SK-N-SH (cell line): Measurements from ENCODE around the gene ZFP36.

ENCODE experiments used
- CTCF ChIP-seq: fragments of 200-600 bp; sonication (generic); IDR thresholded peaks from 2 replicates; pipeline ENCODE4 v1.6.1; 2017; ENCODE audit warnings: antibody characterized with exemption, mild to moderate bottlenecking, moderate library complexity
- EP300 ChIP-seq, 2 experiments: IDR thresholded peaks; 2 replicates each; pipeline versions ENCODE4 v1.4.0 to v1.6.1; 2012; ENCODE audit warnings: borderline replicate concordance in 1 of 2, low read depth in 1 of 2, low read length in 1 of 2
- FOXM1 ChIP-seq: IDR thresholded peaks from 2 replicates; pipeline ENCODE4 v1.4.0; 2012; ENCODE audit warnings: low read depth, mild to moderate bottlenecking
- MEF2A ChIP-seq: IDR thresholded peaks from 2 replicates; pipeline ENCODE4 v1.4.0; 2012; ENCODE audit warnings: low read depth, borderline replicate concordance
- POLR2AphosphoS5 ChIP-seq: IDR thresholded peaks from 2 replicates; pipeline ENCODE4 v1.6.1; 2012; ENCODE audit warnings: low read depth, low read length
- REST ChIP-seq: IDR thresholded peaks from 2 replicates; pipeline ENCODE4 v1.6.1; 2012; ENCODE audit warnings: mild to moderate bottlenecking, low read depth, low read length, moderate library complexity
- USF1 ChIP-seq: IDR thresholded peaks from 2 replicates; pipeline ENCODE4 v1.4.0; 2012; ENCODE audit warnings: low read depth, borderline replicate concordance

GRCh38 chr19:39379865-39380396 is 26.7 kb upstream of the ZFP36 start:
- TF ChIP-seq EP300 (IDR thresholded peaks at IDR 0.05; ENCODE audit: borderline replicate concordance in 1 of 2, low read depth in 1 of 2, low read length in 1 of 2) (no peak), POLR2AphosphoS5 (no peak), FOXM1 (no peak), USF1 (no peak), MEF2A (no peak), CTCF (no peak), REST (no peak)
